OCI-LY3 (cell line): Measurements from ENCODE around the gene CPED1.

Source experiments
- EZH2phosphoT487 ChIP-seq: fragments of 200-600 bp; shearing (Covaris generic); IDR thresholded peaks from 2 replicates; pipeline ENCODE4 v1.6.1; 2018; ENCODE audit warnings: antibody characterized with exemption, mixed run types, low read depth
- TF ChIP-seq, protein P1 (sequence below): fragments of 200-600, 300-600 bp; sonication (generic); IDR thresholded peaks from 2 replicates; pipeline ENCODE4 v1.5.1; 2014; ENCODE audit warnings: antibody characterized with exemption, low read length, low read depth

DNA sequence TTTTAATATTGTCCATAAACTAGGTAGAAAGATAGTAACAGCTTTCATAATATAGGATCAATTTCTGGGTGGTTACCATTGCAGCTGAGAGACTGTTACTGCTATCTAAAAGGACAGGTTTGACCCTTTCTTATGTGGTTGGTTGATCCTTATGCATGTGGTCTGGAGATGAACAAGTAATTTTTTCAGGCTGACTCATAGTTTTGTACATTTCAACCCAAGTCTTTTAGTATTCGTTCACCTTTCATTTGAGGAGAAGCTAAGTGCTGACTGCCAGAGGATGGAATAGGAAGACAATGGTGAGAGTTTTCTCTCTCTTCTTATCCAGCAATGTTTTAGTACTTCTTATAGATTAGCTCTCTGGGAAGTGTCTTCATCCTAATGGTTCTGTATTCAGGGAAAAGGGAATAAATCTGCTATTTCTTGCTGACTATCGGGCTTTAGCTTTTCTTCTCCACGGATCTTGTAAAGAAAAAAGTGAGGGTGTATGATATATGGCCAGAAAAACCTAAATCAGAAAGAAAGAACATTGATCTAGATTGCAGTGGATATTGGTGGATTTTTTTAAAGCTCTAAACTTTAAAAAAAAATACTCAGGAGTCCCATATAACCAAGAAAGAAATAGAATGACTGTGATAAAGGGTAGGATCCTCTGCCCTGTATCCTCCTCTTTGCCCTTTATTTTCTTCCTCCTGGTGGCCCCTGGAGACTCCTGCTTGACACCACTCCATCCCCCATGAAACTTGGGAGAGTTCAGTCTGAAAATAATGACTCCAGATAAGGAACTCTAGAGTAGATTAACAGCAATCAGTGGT lies 88.0 kb downstream of the CPED1 start:
- TF ChIP-seq, protein P1, sequence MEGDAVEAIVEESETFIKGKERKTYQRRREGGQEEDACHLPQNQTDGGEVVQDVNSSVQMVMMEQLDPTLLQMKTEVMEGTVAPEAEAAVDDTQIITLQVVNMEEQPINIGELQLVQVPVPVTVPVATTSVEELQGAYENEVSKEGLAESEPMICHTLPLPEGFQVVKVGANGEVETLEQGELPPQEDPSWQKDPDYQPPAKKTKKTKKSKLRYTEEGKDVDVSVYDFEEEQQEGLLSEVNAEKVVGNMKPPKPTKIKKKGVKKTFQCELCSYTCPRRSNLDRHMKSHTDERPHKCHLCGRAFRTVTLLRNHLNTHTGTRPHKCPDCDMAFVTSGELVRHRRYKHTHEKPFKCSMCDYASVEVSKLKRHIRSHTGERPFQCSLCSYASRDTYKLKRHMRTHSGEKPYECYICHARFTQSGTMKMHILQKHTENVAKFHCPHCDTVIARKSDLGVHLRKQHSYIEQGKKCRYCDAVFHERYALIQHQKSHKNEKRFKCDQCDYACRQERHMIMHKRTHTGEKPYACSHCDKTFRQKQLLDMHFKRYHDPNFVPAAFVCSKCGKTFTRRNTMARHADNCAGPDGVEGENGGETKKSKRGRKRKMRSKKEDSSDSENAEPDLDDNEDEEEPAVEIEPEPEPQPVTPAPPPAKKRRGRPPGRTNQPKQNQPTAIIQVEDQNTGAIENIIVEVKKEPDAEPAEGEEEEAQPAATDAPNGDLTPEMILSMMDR, result no peak
- TF ChIP-seq EZH2phosphoT487, result no peak
